ENCODE results near the gene SBF2. TPM values are rescaled to one million over a fixed set of nuclear protein-coding genes. Genes with fewer than 3 reads are reported as not detected.

Gene SBF2
- total and polyA plus RNA-seq, 2 of the 13 experiments (the other 11 are each of a cell fraction or from before 2014, with no cell fraction given): 24.0 to 45.8 TPM

DNA sequence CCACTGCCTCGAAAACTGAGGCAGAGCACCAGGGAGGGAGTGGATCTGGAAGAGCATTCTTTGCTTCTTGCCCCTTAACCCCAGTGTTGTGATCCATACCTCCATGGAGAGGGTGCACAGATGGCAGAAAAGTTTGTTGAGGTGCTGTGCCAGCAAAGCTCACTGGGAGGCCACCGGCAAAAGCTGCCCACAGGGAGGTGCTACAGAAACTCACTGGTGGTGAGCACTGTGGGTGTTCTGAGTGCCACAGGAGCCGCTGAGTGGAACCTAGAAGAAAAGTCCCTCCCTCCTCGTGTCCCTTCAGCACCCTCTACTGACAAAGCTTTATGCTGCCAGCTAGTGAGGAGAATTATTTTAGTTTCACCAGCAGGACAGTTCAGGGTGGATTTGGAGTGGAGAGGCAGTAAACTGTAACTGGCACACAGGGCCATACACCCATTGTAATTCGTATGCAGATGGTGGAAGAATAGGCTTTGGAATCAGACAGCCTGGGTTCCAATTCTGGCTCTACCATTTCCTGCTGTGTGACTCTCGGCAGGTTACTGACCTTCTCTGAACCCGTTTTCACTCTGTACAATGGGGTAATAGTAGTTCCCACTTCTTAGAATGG, 545.6 kb downstream of the SBF2 start (continued):
- no peak for TF ChIP-seq TBX2 (CRISPR knock-in tag; IDR thresholded peaks at IDR 0.05; ENCODE audit: borderline replicate concordance)
- no peak for TF ChIP-seq IKZF1 (IDR thresholded peaks at IDR 0.05)
- no peak for TF ChIP-seq ZNF841 (CRISPR knock-in tag; IDR thresholded peaks at IDR 0.05; ENCODE audit: borderline replicate concordance)
- TF ChIP-seq, protein P1, sequence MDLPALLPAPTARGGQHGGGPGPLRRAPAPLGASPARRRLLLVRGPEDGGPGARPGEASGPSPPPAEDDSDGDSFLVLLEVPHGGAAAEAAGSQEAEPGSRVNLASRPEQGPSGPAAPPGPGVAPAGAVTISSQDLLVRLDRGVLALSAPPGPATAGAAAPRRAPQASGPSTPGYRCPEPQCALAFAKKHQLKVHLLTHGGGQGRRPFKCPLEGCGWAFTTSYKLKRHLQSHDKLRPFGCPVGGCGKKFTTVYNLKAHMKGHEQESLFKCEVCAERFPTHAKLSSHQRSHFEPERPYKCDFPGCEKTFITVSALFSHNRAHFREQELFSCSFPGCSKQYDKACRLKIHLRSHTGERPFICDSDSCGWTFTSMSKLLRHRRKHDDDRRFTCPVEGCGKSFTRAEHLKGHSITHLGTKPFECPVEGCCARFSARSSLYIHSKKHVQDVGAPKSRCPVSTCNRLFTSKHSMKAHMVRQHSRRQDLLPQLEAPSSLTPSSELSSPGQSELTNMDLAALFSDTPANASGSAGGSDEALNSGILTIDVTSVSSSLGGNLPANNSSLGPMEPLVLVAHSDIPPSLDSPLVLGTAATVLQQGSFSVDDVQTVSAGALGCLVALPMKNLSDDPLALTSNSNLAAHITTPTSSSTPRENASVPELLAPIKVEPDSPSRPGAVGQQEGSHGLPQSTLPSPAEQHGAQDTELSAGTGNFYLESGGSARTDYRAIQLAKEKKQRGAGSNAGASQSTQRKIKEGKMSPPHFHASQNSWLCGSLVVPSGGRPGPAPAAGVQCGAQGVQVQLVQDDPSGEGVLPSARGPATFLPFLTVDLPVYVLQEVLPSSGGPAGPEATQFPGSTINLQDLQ (CRISPR knock-in tag; IDR thresholded peaks at IDR 0.05): no peak
- TF ChIP-seq, protein P2, sequence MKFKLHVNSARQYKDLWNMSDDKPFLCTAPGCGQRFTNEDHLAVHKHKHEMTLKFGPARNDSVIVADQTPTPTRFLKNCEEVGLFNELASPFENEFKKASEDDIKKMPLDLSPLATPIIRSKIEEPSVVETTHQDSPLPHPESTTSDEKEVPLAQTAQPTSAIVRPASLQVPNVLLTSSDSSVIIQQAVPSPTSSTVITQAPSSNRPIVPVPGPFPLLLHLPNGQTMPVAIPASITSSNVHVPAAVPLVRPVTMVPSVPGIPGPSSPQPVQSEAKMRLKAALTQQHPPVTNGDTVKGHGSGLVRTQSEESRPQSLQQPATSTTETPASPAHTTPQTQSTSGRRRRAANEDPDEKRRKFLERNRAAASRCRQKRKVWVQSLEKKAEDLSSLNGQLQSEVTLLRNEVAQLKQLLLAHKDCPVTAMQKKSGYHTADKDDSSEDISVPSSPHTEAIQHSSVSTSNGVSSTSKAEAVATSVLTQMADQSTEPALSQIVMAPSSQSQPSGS (CRISPR knock-in tag; IDR thresholded peaks at IDR 0.05): no peak
- TF ChIP-seq ZNF724P (CRISPR knock-in tag; IDR thresholded peaks at IDR 0.05; ENCODE audit: borderline replicate concordance): no peak
- no peak for TF ChIP-seq HNRNPL (IDR thresholded peaks at IDR 0.05; ENCODE audit: low read depth, low read length)
- TF ChIP-seq, protein P3, sequence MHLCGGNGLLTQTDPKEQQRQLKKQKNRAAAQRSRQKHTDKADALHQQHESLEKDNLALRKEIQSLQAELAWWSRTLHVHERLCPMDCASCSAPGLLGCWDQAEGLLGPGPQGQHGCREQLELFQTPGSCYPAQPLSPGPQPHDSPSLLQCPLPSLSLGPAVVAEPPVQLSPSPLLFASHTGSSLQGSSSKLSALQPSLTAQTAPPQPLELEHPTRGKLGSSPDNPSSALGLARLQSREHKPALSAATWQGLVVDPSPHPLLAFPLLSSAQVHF (CRISPR knock-in tag; IDR thresholded peaks at IDR 0.05): no peak
- TF ChIP-seq KDM3A (CRISPR knock-in tag; IDR thresholded peaks at IDR 0.05; ENCODE audit: low read depth): 0 out of 2 replicates have a peak, but pooled peaks have one; percentile 56
- no peak for TF ChIP-seq NFKBIZ (CRISPR knock-in tag; IDR thresholded peaks at IDR 0.05)
- TF ChIP-seq, protein P4, sequence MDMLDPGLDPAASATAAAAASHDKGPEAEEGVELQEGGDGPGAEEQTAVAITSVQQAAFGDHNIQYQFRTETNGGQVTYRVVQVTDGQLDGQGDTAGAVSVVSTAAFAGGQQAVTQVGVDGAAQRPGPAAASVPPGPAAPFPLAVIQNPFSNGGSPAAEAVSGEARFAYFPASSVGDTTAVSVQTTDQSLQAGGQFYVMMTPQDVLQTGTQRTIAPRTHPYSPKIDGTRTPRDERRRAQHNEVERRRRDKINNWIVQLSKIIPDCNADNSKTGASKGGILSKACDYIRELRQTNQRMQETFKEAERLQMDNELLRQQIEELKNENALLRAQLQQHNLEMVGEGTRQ (IDR thresholded peaks at IDR 0.05; ENCODE audit: low read depth, low read length): no peak
- TF ChIP-seq, protein P4 (CRISPR knock-in tag; IDR thresholded peaks at IDR 0.05; ENCODE audit: borderline replicate concordance): no peak
- TF ChIP-seq, protein P5, sequence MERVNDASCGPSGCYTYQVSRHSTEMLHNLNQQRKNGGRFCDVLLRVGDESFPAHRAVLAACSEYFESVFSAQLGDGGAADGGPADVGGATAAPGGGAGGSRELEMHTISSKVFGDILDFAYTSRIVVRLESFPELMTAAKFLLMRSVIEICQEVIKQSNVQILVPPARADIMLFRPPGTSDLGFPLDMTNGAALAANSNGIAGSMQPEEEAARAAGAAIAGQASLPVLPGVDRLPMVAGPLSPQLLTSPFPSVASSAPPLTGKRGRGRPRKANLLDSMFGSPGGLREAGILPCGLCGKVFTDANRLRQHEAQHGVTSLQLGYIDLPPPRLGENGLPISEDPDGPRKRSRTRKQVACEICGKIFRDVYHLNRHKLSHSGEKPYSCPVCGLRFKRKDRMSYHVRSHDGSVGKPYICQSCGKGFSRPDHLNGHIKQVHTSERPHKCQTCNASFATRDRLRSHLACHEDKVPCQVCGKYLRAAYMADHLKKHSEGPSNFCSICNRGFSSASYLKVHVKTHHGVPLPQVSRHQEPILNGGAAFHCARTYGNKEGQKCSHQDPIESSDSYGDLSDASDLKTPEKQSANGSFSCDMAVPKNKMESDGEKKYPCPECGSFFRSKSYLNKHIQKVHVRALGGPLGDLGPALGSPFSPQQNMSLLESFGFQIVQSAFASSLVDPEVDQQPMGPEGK (CRISPR knock-in tag; IDR thresholded peaks at IDR 0.05): no peak
- TF ChIP-seq ZNF343 (CRISPR knock-in tag; IDR thresholded peaks at IDR 0.05): no peak
- TF ChIP-seq, protein P6, sequence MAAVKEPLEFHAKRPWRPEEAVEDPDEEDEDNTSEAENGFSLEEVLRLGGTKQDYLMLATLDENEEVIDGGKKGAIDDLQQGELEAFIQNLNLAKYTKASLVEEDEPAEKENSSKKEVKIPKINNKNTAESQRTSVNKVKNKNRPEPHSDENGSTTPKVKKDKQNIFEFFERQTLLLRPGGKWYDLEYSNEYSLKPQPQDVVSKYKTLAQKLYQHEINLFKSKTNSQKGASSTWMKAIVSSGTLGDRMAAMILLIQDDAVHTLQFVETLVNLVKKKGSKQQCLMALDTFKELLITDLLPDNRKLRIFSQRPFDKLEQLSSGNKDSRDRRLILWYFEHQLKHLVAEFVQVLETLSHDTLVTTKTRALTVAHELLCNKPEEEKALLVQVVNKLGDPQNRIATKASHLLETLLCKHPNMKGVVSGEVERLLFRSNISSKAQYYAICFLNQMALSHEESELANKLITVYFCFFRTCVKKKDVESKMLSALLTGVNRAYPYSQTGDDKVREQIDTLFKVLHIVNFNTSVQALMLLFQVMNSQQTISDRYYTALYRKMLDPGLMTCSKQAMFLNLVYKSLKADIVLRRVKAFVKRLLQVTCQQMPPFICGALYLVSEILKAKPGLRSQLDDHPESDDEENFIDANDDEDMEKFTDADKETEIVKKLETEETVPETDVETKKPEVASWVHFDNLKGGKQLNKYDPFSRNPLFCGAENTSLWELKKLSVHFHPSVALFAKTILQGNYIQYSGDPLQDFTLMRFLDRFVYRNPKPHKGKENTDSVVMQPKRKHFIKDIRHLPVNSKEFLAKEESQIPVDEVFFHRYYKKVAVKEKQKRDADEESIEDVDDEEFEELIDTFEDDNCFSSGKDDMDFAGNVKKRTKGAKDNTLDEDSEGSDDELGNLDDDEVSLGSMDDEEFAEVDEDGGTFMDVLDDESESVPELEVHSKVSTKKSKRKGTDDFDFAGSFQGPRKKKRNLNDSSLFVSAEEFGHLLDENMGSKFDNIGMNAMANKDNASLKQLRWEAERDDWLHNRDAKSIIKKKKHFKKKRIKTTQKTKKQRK (IDR thresholded peaks at IDR 0.05; ENCODE audit: low read length): no peak
- TF ChIP-seq CAMTA2 (CRISPR knock-in tag; IDR thresholded peaks at IDR 0.05; ENCODE audit: borderline replicate concordance): no peak
- TF ChIP-seq HDAC6 (IDR thresholded peaks at IDR 0.05; ENCODE audit: low read depth, low read length): no peak
